Loucy (cell line): ENCODE data around the gene ZNF782.
"Not testable (repeated sequence)": the region's sequence is repeated elsewhere in the genome, so short reads cannot be mapped to it uniquely, and the experiment has no call there.

ENCODE experiments used
- H2AFZ ChIP-seq: fragments of 200-600 bp; sonication (generic); 2 replicates; pipeline ENCODE4 v1.6.0; 2016; ENCODE audit warnings: antibody characterized with exemption, mild to moderate bottlenecking, low read length, moderate library complexity
- H3F3A ChIP-seq: fragments of 200-600 bp; 2 replicates; pipeline ENCODE4 v1.6.0; 2016; ENCODE audit warnings: antibody characterized with exemption, low read depth, mild to moderate bottlenecking
- H3K27me3 ChIP-seq: fragments of 200-600 bp; sonication (generic); 2 replicates; pipeline ENCODE4 v1.6.1; 2014; ENCODE audit warnings: low read length, mild to moderate bottlenecking; ENCODE audit not compliant: insufficient read depth, poor library complexity, severe bottlenecking
- H3K36me3 ChIP-seq: fragments of 200-600 bp; sonication (generic); 2 replicates; pipeline ENCODE4 v1.6.1; 2016; ENCODE audit warnings: low read length; ENCODE audit not compliant: insufficient read depth
- H3K4me1 ChIP-seq: fragments of 200-600 bp; sonication (generic); 2 replicates; pipeline ENCODE4 v1.5.1; 2014; ENCODE audit warnings: low read length, mild to moderate bottlenecking; ENCODE audit not compliant: insufficient read depth, poor library complexity, severe bottlenecking
- H3K4me2 ChIP-seq: fragments of 200-600 bp; sonication (generic); 2 replicates; pipeline ENCODE4 v1.6.0; 2014; ENCODE audit warnings: antibody characterized with exemption, low read length, low read depth, mild to moderate bottlenecking; ENCODE audit not compliant: poor library complexity, severe bottlenecking
- H3K4me3 ChIP-seq: fragments of 200-600 bp; sonication (generic); 2 replicates; pipeline ENCODE4 v1.5.1; 2014; ENCODE audit warnings: low read length, mild to moderate bottlenecking, mixed read lengths; ENCODE audit not compliant: poor library complexity, severe bottlenecking
- H3K79me2 ChIP-seq: fragments of 200-600 bp; sonication (generic); 2 replicates; pipeline ENCODE4 v1.6.1; 2014; ENCODE audit warnings: low read length; ENCODE audit not compliant: insufficient read depth
- H3K9ac ChIP-seq: fragments of 200-600 bp; sonication (generic); 2 replicates; pipeline ENCODE4 v1.6.0; 2014; ENCODE audit warnings: mild to moderate bottlenecking, low read depth, low read length, moderate library complexity; ENCODE audit not compliant: poor library complexity, severe bottlenecking
- H3K9me2 ChIP-seq: fragments of 200-600 bp; sonication (generic); replicated peaks from 2 replicates; pipeline ENCODE4 v1.6.1; 2016; ENCODE audit warnings: low read depth, low read length, mixed read lengths
- H3K9me3 ChIP-seq: fragments of 200-600 bp; sonication (generic); 2 replicates; pipeline ENCODE4 v1.6.1; 2014; ENCODE audit warnings: mild to moderate bottlenecking, antibody characterized with exemption, low read length, low read depth; ENCODE audit not compliant: insufficient read depth
- H4K20me1 ChIP-seq: fragments of 200-600 bp; sonication (generic); 2 replicates; pipeline ENCODE4 v1.6.0; 2014; ENCODE audit warnings: antibody characterized with exemption, low read length, mild to moderate bottlenecking; ENCODE audit not compliant: insufficient read depth, poor library complexity, severe bottlenecking
- CTCF ChIP-seq: fragments of 200-600 bp; sonication (generic); conservative IDR thresholded peaks from 2 replicates; pipeline ENCODE4 v1.5.1; 2014; ENCODE audit warnings: mild to moderate bottlenecking, antibody characterized with exemption, low read length
- EZH2phosphoT487 ChIP-seq: fragments of 200-600 bp; IDR thresholded peaks from 2 replicates; pipeline ENCODE4 v1.6.1; 2018; ENCODE audit warnings: antibody characterized with exemption, mild to moderate bottlenecking, moderate library complexity, borderline replicate concordance

Gene ZNF782

GRCh38 chr9:96818533-96818932 lies 35.8 kb downstream of the ZNF782 start:
- Histone ChIP-seq H3K4me3 (no peak overlapping the region), H3K9me3 (peaks cover 53% of the 10 kb centered on the region)

DNA sequence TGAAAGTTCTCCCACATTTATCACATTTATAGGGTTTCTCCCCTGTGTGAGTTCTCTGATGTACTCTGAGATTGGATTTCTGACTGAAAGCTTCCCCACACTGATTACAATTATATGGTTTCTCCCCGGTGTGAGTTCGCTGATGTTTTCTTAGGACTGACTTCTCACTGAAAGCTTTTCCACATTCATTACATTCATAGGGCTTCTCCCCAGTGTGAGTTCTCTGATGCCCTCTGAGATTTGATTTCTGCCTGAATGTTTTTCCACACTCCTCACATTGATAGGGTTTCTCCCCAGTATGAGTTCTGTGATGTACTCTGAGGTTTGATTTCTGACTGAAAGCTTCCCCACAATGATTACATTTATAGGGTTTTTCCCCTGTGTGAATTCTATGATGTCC lies 36.3 kb downstream of the ZNF782 start:
- Histone ChIP-seq H3K79me2 (no peaks in the 10 kb centered on the region), H3K9me3 (peaks cover 51% of the 10 kb centered on the region), H3K36me3 (peaks cover 57% of the 10 kb centered on the region), H3F3A (no peaks in the 10 kb centered on the region), H3K9ac (no peak overlapping the region), H4K20me1 (no peaks in the 10 kb centered on the region), H3K4me2 (no peak overlapping the region), H3K4me3 (no peak overlapping the region), H3K9me2 (no peaks in the 10 kb centered on the region), H2AFZ (no peak overlapping the region), H3K4me1 (no peaks in the 10 kb centered on the region), H3K27me3 (no peaks in the 10 kb centered on the region)
- no peak for TF ChIP-seq EZH2phosphoT487
- no peak for TF ChIP-seq CTCF

More at GRCh38 chr9:96818533-96818932, 35.8 kb downstream of the ZNF782 start:
- TF ChIP-seq EZH2phosphoT487 (no peak), CTCF (no peak)
- Histone ChIP-seq H3K4me1 (no peaks in the 10 kb centered on the region), H2AFZ (no peak overlapping the region), H3K36me3 (peaks cover 63% of the 10 kb centered on the region), H3K9me2 (no peaks in the 10 kb centered on the region), H3K4me2 (no peak overlapping the region), H3K9ac (no peak overlapping the region), H4K20me1 (no peaks in the 10 kb centered on the region), H3K27me3 (no peaks in the 10 kb centered on the region), H3F3A (no peaks in the 10 kb centered on the region), H3K79me2 (no peaks in the 10 kb centered on the region)

DNA sequence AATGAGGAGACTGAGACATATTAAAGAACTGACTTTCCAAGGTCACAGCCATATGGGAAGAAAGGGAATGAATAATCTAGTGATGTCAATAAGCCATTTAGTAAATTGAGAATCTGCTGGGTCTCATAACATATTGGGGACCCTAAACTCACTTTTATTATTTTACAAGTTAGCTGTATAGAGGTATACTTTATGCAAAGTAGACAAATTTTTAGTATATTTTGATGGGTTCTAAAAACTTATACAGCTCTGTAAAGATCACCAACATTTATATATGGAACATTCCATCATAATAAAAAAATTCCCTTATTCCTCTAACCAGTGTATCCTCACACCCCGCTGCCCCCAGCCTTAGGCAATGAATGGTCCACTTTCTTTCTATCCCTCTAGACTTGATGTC lies 40.7 kb downstream of the ZNF782 start:
- H3K4me1 ChIP-seq: no peaks in the 10 kb centered on the region
- H3K9me3 ChIP-seq: peaks cover 21% of the 10 kb centered on the region
- H3K27me3 ChIP-seq: no peaks in the 10 kb centered on the region
- no peak overlapping the region for H3K4me2 ChIP-seq
- H3K9ac ChIP-seq: no peak overlapping the region
- H3K36me3 ChIP-seq: peaks cover 19% of the 10 kb centered on the region
- no peaks in the 10 kb centered on the region for H3K9me2 ChIP-seq
- H2AFZ ChIP-seq: no peak overlapping the region
- H3F3A ChIP-seq: no peaks in the 10 kb centered on the region
- H4K20me1 ChIP-seq: no peaks in the 10 kb centered on the region
- no peak overlapping the region for H3K4me3 ChIP-seq
- TF ChIP-seq CTCF (no peak), EZH2phosphoT487 (no peak)
- H3K79me2 ChIP-seq: no peaks in the 10 kb centered on the region

DNA sequence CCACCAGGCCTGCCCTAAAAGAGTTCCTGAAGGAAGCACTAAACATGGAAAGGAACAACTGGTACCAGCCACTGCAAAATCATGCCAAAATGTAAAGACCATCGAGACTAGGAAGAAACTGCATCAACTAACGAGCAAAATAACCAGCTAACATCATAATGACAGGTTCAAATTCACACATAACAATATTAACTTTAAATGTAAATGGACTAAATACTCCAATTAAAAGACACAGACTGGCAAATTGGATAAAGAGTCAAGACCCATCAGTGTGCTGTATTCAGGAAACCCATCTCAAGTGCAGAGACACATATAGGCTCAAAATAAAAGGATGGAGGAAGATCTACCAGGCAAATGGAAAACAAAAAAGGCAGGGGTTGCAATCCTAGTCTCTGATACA lies 55.4 kb downstream of the ZNF782 start:
- H2AFZ ChIP-seq, H3K4me2 ChIP-seq, H3K79me2 ChIP-seq, H3K4me1 ChIP-seq, H3F3A ChIP-seq, H3K9me2 ChIP-seq, H4K20me1 ChIP-seq, H3K9me3 ChIP-seq, H3K9ac ChIP-seq, H3K27me3 ChIP-seq, H3K4me3 ChIP-seq: not testable (repeated sequence)
- H3K36me3 ChIP-seq: peaks cover 23% of the 10 kb centered on the region; the same call in 1 of the 2 replicates
